Neural crest cell (in vitro differentiated cells): ENCODE results near the gene TMEM184C. TPM values are rescaled to one million over a fixed set of nuclear protein-coding genes. Genes with fewer than 3 reads are reported as not detected.
A peak's percentile ranks its signal among the peaks of the same experiment; 100 is the strongest.

Experiments
- DNase-seq: peaks from one replicate; pipeline ENCODE4 v3.0.0; 2021; ENCODE audit warnings: low read depth, mixed read lengths, low spot score
- H3K27ac Mint-ChIP-seq: one replicate; pipeline ENCODE4 v1.8.0; 2021; ENCODE audit warnings: mild to moderate bottlenecking, mixed read lengths; ENCODE audit not compliant: unreplicated experiment
- H3K27me3 Mint-ChIP-seq: 2 replicates; pipeline ENCODE4 v1.8.0; 2021; ENCODE audit warnings: low read depth, mild to moderate bottlenecking, mixed read lengths
- H3K36me3 Mint-ChIP-seq: 2 replicates; pipeline ENCODE4 v1.8.0; 2021; ENCODE audit warnings: low read depth, mild to moderate bottlenecking, mixed read lengths
- H3K4me1 Mint-ChIP-seq: 2 replicates; pipeline ENCODE4 v1.8.0; 2021; ENCODE audit warnings: mixed read lengths
- H3K4me3 Mint-ChIP-seq: one replicate; pipeline ENCODE4 v1.8.0; 2021; ENCODE audit warnings: mild to moderate bottlenecking, mixed read lengths
- H3K9me3 Mint-ChIP-seq: 2 replicates; pipeline ENCODE4 v1.8.0; 2021; ENCODE audit warnings: mixed read lengths
- CTCF ChIP-seq: fragments of 200-600 bp; sonication (generic); conservative IDR thresholded peaks from 2 replicates; pipeline ENCODE4 v1.5.0; 2021; ENCODE audit warnings: antibody characterized with exemption, mild to moderate bottlenecking
- total RNA-seq: library from RNA; stranded (reverse); gene quantifications from 2 replicates; pipeline ENCODE4 v1.2.1, GENCODE V29; 2021

Gene TMEM184C
- total RNA-seq, 1 donor from 2014 or later, result 36.4 TPM

DNA sequence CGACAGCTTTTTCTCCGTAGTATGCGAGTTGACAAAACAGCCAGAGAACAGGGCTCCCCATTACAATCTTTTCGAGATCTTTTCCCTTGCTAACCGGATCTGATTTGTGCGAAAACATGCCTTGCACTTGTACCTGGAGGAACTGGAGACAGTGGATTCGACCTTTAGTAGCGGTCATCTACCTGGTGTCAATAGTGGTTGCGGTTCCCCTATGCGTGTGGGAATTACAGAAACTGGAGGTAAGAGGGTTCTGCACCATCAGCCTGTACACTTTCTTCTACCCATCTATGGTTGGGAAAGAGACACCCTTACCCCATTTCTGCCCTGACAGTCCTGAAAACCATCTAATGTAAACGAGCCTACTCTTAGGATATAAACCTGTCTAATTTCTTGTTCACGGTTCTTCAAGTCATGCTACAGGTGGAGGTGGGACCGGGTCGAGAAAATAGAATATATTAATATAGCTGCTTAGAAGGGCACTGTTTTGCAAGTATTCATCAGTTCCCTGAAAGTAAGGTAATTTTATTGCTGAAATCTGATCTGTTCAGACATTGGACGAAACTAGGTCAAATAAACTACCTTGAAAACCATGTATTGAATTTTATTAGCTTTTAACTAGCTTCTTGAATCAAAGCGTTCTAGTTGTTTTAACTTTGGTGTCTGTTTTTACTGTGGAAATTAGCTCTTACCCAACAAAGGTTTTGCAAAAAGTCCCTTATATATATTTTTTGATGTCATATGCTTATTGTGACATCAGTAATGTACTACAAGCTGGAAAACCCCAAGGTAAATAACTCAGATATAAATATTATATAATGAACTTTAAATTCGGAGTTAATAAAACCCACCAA lies 869 bp downstream of the TMEM184C start:
- peaks cover 12% of the 10 kb centered on the region for H3K36me3 Mint-ChIP-seq
- no peak for DNase-seq
- no peak for TF ChIP-seq CTCF
- peaks cover 13% of the 10 kb centered on the region for H3K27me3 Mint-ChIP-seq
- H3K4me1 Mint-ChIP-seq, result peaks cover 29% of the 10 kb centered on the region
- peak overlapping the region; percentile 47 for H3K27ac Mint-ChIP-seq
- no peaks in the 10 kb centered on the region for H3K9me3 Mint-ChIP-seq
- H3K4me3 Mint-ChIP-seq, result peak overlapping the region; percentile 96

GRCh38 chr4:147620315-147620714 lies 3.1 kb downstream of the TMEM184C start:
- H3K27ac Mint-ChIP-seq, result no peak overlapping the region
- peak overlapping the region; percentile 65 for H3K4me3 Mint-ChIP-seq
- H3K27me3 Mint-ChIP-seq, result peaks cover 2% of the 10 kb centered on the region
- H3K36me3 Mint-ChIP-seq, result peaks cover 12% of the 10 kb centered on the region
- H3K4me1 Mint-ChIP-seq, result peaks cover 29% of the 10 kb centered on the region
- no peak for TF ChIP-seq CTCF
- no peak for DNase-seq
- H3K9me3 Mint-ChIP-seq, result no peaks in the 10 kb centered on the region

DNA sequence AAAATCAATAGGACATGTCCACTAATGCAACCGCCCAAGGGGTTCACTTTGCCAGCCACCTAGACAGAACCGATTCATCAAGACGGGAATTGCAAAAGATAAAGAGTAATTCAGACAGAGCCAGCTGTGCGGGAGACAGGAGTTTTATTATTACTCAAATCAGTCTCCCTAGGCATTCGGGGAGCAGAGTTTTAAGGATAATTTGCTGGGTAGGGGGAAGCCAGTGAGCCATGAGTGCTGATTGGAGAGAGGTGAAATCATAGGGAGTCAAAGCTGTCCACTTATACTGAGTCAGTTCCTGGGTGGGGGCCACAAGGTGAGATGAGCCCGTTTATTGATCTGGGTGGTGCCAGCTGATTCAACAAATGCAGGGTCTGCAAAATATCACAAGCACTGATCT lies 8.5 kb downstream of the TMEM184C start:
- Mint-ChIP-seq H3K9me3 (no peaks in the 10 kb centered on the region), H3K36me3 (peaks cover 10% of the 10 kb centered on the region), H3K27ac (no peak overlapping the region), H3K4me3 (no peak overlapping the region), H3K4me1 (peaks cover 4% of the 10 kb centered on the region), H3K27me3 (no peaks in the 10 kb centered on the region)
- TF ChIP-seq CTCF, result no peak
- DNase-seq, result no peak

GRCh38 chr4:147626903-147627302 lies 9.7 kb downstream of the TMEM184C start:
- Mint-ChIP-seq H3K27ac (no peak overlapping the region), H3K36me3 (peaks cover 10% of the 10 kb centered on the region), H3K27me3 (no peaks in the 10 kb centered on the region), H3K9me3 (no peaks in the 10 kb centered on the region), H3K4me3 (no peak overlapping the region), H3K4me1 (no peaks in the 10 kb centered on the region)
- TF ChIP-seq CTCF, result no peak
- no peak for DNase-seq

- Mint-ChIP-seq H3K4me1 (no peaks in the 10 kb centered on the region), H3K27ac (no peak overlapping the region), H3K36me3 (peaks cover 8% of the 10 kb centered on the region), H3K4me3 (no peak overlapping the region), H3K9me3 (no peaks in the 10 kb centered on the region), H3K27me3 (no peaks in the 10 kb centered on the region)
- no peak for DNase-seq
- no peak for TF ChIP-seq CTCF
These were observed 11.2 kb downstream of the TMEM184C start for GRCh38 chr4:147628415-147628814.
